Suprapubic skin (tissue), 4 donors: ENCODE data around the gene LRCH1.

Experiments used
- CTCF ChIP-seq, 2 donors: fragments of 200-600 bp in 1 of 2; fragments of 450-650 bp in 1 of 2; sonication (generic) in 1 of 2; IDR thresholded peaks; one replicate each; pipeline ENCODE4 v1.5.1; 2016 to 2019; ENCODE audit warnings: antibody characterized with exemption in 2 of 2, mild to moderate bottlenecking in 1 of 2, moderate library complexity in 1 of 2
- POLR2A ChIP-seq, 2 donors: fragments of 450-650 bp; IDR thresholded peaks; one replicate each; pipeline ENCODE4 v1.6.1; 2017; ENCODE audit warnings: antibody characterized with exemption in 2 of 2, mild to moderate bottlenecking in 2 of 2, moderate library complexity in 2 of 2
- POLR2AphosphoS5 ChIP-seq, 3 donors: sonication (generic); formaldehyde crosslinking; IDR thresholded peaks; one replicate each; pipeline ENCODE4 v1.6.1; 2017; ENCODE audit warnings: antibody characterized with exemption in 3 of 3

- TF ChIP-seq CTCF (IDR thresholded peaks at IDR 0.05) (no peak), POLR2A (IDR thresholded peaks at IDR 0.05) (no peak), POLR2AphosphoS5 (IDR thresholded peaks at IDR 0.05) (no peak)
These were observed 45.3 kb downstream of the LRCH1 start for GRCh38 chr13:46598140-46598819.
